ENCODE results near the gene PHETA1.

- TF ChIP-seq CTCF (IDR thresholded peaks at IDR 0.05) (no peak), BCL3 (IDR thresholded peaks at IDR 0.05) (no peak), JUNB (IDR thresholded peaks at IDR 0.05) (no peak), CBX8 (IDR thresholded peaks at IDR 0.05) (no peak), PHF8 (IDR thresholded peaks at IDR 0.05; ENCODE audit: borderline replicate concordance, low read depth) (no peak), KDM1A (IDR thresholded peaks at IDR 0.05; ENCODE audit: low read depth) (no peak), NFE2L2 (conservative IDR thresholded peaks at IDR 0.05; ENCODE audit: low read length) (no peak), ESRRA (IDR thresholded peaks at IDR 0.05; ENCODE audit: borderline replicate concordance, low read length) (no peak), POLR2A (IDR thresholded peaks at IDR 0.05; ENCODE audit: low read length) (no peak), RAD21 (conservative IDR thresholded peaks at IDR 0.05 in 1 of 2, IDR thresholded peaks at IDR 0.05 in 1 of 2) (no peak), ELK1 (IDR thresholded peaks at IDR 0.05; ENCODE audit: low read depth, low read length) (no peak), EP300 (IDR thresholded peaks at IDR 0.05) (no peak), SMC3 (IDR thresholded peaks at IDR 0.05) (no peak), MAZ (IDR thresholded peaks at IDR 0.05; ENCODE audit: borderline replicate concordance, low read depth, low read length) (no peak)
Observed at GRCh38 chr12:111328138-111328537, 40.8 kb downstream of the PHETA1 start.

All from A549 (cell line).